NCI-H69 (cell line): ENCODE results near the gene ABCC12.

Experiments used
- DNase-seq: peaks from one replicate; lab custom pipeline; 2025; lab: John Stamatoyannopoulos, UW

ABCC12 gene

DNA sequence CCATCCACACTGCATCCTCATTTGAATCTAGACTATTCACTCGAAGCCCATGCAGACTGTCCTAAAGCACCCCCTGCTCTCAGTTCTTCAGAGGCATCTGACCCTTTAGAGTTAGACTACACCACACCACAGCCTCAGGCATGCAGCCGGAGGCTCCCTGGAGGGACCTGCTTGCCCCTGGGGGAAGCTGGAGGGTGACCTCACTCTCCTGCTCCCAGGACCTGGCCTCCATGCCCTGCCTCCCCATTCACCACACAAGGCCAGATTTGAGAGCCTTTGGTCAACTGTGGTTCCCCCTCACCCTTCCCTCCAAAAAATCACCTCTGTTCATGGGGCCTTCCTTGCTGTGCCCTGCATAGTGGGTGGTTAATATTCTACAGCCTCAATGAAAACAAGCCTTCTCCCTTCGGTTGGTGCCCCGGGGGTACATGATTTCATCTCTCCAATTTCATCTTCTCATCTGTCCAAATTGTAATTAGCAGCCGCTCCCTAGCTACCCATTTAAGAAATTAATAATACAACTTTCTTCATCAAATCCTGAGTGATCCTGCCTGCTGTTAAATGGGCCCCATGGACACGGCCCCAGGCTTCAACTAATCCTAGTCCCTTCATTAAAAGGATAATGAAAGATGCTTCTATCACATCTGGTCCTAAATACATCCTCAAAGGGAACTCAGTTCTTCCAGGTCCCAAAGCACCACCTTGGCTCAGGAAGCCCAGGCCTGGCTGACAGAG, 24.4 kb downstream of the ABCC12 start:
- peak; percentile 39 for DNase-seq

DNA sequence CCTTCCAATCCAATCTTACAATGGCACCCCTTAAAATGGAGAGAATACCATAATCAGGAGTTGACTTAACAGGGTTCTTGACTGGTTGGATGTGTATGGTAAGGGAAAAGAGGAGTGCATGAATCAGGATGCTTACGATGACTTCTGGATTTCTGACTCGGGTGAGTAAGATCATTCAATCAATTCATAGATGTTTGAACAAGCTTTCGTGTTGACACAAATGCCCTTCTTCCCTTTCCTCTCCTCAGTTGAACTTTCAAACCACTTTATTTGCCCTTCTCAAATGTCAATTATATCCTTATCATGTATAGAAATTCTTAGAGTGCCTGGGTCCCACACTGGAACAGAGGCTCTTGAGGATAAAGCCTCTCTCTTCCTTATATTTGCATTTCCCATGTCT, 25.9 kb downstream of the ABCC12 start:
- DNase-seq = no peak

DNA sequence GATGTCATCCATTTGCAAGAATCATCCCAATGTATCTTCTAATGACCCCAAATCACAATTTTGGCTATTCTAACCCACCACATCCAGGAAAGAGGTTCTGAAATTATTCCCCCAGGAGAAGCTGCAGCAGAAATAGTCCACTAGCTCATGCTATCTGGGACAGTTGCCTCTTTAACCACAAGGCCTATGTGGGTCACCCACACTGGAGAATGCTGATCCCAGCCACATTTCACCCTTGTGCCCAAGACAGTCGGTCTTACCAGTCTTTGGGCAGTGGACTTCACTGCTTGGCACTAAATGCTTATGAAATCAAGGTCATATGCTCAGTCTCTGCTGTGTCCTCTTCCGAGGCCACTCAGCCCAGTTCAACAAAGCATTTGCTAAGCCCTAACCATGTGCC, 27.0 kb downstream of the ABCC12 start:
- DNase-seq = no peak

DNA sequence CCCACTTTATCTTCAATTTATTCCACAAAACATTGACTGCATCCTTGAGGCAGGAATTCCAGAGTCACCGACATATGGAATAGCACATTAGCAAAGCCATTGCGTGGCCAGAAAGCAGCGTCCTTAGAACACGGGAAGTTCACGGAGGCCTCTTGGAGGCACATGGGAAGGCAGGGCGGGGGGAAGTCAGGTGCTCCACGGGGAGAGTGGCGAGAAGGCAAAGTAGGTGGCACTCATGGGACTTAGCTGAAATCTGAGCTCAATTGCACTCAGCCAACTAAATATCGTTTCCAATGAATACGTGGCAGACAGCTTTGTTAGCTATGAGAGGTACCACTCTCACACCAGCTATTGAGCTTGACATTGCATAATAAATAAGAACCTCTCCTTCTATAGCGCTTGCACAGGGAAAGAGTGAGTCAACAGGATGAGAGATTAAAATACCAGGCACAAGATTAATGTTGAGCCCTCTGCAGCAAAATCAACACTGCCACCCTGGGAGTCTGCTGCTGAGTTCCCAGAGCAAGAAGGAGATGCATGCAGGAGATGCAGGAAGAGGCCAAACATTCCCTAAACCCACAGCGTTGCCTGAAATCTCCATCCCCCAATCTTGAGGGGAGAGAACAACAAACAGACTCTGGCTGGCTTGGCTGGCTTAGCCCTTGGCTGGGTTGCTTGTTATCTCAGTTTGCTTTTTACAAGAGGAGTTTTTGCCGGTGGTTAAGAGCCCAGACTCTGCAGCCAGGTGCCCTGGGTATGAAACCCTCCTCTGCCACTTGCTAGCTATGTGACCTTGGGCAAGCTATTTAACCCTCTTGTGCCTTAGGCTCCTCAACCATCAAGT, 28.8 kb downstream of the ABCC12 start:
- peak; percentile 42 for DNase-seq

- DNase-seq = no peak
These were observed 29.9 kb downstream of the ABCC12 start for GRCh38 chr16:48125888-48126287.

DNA sequence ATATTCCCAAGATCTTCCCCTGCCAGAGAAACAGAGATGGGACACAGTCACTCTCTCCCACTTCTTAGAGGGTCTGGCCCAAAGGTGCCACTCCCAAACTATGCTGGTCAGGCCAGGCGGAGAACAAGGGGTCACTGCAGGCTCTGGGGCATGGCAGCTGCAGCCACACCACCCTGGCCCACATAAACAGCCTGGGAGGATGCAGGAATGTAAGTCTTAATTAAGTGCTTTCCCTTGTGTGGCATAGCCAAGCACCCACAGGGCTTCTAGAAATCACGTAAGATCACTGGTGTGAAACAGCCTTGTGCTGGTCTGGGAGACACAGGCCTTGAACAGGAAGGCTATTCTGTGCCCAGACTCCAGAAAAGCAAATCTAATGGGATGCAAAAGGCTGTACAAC, 31.5 kb downstream of the ABCC12 start:
- DNase-seq = no peak

DNA sequence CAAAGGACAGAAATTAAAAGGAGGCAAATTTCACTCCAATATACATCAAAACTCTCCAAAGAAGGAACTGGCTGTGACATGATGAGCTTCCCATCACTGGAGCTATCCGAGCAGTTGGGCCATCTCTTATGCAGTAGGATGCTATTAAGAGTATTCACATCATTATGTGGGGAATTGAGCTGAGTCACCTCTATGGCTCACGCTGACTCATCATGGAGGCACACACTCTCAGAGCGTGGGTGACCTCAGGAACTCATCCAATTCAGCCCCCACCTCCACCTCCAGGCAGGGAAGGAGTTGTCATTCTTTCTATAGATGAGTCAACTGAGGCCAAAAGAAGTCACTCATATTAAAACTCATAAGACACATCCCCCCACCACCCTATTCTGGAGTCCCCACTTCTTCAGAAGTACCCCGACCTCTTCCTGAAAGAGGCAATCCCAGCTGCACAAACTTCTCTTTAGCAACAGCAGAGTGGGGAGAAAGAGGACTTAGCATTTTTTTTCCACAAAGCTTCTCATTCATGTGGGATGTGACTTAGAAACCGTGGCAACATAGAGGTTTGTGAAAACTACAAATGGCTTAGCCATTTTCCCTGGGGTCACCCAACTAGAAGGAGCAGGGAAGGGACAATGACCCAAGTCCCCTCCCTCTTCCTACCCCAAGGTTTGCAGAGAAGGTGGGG, 32.5 kb downstream of the ABCC12 start:
- DNase-seq = peak; percentile 3

DNA sequence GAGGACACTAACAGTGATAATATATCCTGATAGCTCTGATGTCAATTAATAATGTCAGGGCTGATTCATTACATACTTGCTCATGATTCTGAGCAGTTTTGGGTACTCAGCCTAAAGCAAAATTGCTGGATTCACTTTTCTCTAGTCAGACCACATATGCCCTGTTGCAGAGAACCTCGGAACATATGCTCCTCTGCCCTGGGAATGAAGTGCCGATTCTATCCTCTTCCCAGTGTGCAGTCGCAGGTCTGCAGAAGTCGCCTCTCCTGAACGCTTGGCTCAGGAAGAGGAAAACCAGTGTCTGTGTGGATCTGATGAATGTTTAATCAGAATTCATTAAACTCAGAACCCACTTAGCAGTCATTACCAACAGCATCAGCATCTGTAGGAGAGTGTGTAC, 34.5 kb downstream of the ABCC12 start:
- DNase-seq = no peak

DNA sequence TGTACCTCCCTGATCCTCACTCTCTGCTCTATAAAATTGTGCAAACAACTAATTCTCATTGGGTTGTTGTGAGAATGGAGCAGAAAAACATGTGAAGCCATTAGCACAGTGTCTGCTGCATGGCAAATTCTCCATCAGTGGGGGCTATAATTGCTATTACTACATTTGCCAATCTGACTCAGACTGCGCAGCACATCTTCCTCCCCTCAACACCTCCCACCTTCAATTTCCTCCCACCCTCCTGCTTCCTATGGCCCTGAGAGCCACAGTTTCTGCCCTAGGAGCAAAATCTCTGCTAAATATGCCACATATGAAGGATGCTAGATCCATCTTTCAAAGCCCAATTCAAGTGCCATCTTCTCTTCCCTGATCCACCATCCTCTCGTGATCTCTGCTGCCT, 37.0 kb downstream of the ABCC12 start:
- DNase-seq = no peak

DNA sequence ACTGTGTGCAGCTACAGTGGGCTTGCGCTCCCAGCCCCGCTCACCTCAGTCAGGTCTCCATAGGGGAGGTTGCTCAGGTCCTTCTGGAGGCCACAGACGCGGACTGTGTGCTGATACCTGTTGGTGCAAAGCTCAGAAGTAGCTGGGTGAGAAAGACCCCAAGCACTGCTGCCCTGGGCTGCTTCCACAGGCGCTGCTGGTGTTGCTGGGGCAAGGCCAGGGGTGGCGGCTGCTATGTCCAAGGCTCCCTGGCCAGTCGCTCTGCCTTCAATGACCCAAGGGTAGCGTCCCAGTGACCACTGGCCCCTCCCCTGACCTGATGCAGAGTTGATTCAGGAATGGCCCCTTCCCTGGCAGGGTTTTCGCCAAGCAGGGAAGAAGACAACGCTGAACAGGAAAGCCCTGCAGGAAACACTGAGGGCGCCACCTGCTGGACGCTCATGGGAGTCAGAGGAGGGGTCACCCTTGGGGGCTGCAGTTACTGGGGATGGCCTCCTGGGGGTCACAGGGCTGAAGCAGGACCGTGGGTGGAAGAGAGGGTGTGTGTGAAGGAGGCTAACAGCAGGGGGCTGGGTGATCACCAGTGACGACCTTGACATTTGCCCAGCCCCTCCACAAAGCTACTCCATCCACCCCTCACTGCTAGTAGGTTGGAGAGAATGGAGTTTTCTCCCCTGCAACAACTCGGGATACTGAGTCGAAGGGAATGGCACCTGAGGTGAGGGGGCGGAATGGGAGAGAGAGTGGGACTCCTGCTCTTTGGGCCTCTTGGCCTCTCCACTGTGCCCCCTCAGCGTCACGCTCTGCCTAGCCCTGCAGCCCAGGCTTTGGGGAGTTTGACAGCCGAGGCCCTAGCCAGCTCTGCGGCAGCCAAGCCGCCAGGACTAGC, 38.3 kb downstream of the ABCC12 start:
- DNase-seq = peak; percentile 48

DNA sequence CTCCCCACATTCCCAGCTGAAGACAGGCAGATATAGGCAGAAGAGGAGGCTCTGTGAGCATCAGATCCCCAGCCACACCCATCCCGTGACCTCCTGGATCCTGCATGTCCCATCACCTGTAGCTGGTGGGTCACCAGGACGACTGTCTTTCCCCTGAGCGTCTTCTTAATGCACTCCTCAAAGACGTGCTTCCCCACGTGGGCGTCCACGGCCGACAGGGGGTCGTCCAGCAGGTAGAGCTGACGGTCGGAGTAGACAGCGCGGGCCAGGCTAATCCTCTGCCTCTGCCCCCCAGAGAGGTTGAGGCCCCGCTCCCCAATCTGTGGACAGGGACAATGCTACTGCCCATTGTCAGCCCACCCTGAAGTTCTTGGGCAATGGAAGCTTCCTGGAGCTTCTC, 40.5 kb downstream of the ABCC12 start:
- DNase-seq = no peak

DNA sequence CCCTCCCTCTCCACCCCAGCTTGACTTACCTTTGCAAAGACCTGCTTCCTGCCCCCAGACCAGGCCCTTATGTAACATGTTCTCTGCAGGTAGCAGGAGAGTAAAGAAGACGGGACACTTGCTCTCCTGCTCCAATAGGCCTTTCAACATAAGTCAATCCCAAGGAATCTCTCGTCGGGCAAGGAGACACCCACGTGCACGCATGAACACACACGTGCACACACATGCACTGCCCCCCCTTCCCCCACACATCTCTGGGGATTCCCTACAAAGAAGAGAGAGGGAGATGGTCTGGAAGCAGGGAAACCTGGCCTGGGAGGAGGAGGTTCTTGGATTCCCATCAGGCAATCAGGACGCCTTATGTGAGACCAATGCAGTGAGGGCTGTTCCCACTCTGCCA, 41.4 kb downstream of the ABCC12 start:
- no peak for DNase-seq

DNA sequence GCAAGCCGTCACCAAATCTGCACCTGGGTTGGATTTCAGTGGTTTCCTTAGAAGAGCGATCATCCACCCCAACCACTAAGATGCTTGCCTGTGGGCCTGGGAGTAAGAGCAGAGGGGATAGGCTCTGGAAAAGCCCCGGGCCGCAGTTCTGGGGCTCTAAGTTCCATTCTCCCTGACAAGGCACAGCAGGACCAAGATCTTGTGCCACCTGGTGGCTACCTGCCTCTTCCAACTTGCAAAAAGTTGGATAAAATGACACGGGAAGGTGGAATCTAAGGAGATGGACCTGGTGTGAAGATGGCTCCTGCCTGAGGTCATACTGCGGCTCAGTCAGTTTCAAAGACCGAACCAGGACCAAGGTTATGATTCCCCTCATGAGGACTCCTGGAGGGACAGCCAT, 42.3 kb downstream of the ABCC12 start:
- DNase-seq = no peak

GRCh38 chr16:48113001-48113400, 42.8 kb downstream of the ABCC12 start:
- DNase-seq = no peak

DNA sequence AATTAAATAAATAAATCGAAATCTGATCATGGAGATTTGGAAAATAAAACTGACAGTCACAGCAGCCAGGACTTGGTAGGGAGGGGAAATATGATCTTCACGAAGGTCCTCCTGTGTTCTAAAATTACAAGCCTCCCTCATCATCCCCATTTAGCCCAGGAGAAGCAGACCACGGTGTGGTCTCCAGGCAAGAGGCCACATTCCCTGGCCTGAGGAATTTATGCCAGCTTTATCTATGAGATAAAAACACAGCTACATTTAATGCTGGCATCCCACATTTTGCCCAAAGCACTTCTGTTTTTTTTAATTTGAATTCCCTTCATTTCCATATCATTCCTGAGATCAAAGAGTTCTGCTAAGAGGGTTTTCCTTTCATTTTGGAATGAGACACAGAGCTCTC, 43.2 kb downstream of the ABCC12 start:
- DNase-seq = no peak

DNA sequence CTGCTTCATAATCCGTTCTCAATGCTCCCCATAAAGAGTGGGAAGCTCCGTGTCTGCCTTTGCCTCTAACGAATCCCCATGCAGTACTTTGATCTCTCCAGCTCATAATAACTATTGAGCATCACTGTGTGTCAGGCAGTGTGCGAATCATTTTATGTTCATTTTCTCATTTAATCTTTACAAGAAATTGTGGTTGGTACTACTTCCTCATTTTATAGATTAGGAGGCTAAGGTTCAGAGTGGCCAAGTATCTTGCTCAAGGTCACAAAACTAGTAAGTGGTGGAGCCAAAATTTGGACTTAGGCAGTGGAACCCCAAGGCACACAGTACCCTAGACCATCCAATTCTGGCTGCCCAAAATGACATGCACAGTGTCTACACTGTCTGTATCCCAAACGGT, 44.8 kb downstream of the ABCC12 start:
- no peak for DNase-seq

DNA sequence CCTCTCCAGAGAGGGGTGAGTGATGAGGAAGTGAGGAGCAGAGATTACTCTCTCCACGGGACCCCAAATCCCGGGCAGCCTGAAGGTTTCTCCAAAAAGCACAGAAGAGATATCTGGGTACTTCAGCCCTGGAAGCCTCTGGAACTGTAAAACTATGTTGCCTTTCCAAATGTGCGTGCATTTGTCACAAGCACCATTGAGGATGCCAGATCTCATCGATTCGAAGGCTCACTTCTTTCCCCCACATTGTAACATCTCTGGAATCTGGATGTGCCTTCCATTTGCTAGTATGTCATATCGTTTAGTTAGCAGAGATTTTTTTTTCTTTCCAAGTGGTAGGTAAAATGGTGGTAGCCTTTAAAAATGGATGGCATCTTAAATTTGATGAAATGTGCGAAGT, 45.8 kb downstream of the ABCC12 start:
- no peak for DNase-seq

- peak; percentile 9 for DNase-seq
These were observed 46.3 kb downstream of the ABCC12 start for GRCh38 chr16:48109475-48109874.

DNA sequence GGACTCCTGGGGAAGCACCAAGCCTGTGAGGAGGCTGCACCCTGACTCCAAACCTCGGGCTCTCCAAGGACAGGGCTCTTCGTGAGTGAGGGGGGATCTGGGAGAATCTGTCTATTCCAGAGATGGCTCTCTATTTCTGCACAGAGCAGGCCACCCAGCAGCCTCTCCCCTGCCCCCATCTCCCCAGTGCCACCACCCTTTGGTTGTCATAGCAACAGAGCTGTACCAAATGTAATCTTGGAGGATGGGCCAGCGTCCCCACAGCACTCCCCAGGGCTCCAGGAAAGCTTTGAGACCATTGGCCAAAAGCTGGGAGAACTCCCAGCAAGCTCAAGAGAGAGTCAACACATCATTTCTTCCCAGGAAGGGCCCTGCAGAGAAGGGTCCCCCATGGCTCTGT, 49.3 kb downstream of the ABCC12 start:
- peak; percentile 1 for DNase-seq
